Parathyroid adenoma (tissue), 2 donors: ENCODE results near the gene UGT1A8.

Experiments
- H2AFZ ChIP-seq: fragments of 300-600 bp; sonication (generic); one replicate; pipeline ENCODE4 v1.7.0; 2017; ENCODE audit warnings: antibody characterized with exemption, mild to moderate bottlenecking
- H3K27ac ChIP-seq: fragments of 300-600 bp; sonication (generic); one replicate; pipeline ENCODE4 v1.7.0; 2017
- H3K27me3 ChIP-seq: fragments of 300-600 bp; sonication (generic); one replicate; pipeline ENCODE4 v1.7.0; 2017; ENCODE audit warnings: low read length; ENCODE audit not compliant: control insufficient read depth, insufficient read depth
- H3K36me3 ChIP-seq: fragments of 300-600 bp; sonication (generic); one replicate; pipeline ENCODE4 v1.7.0; 2017; ENCODE audit warnings: low read length; ENCODE audit not compliant: control insufficient read depth, insufficient read depth
- H3K4me1 ChIP-seq: fragments of 300-600 bp; sonication (generic); one replicate; pipeline ENCODE4 v1.7.0; 2017; ENCODE audit warnings: control low read depth
- H3K4me2 ChIP-seq: fragments of 300-600 bp; sonication (generic); one replicate; pipeline ENCODE4 v1.7.0; 2017; ENCODE audit warnings: low read length
- H3K4me3 ChIP-seq: fragments of 300-600 bp; sonication (generic); one replicate; pipeline ENCODE4 v1.7.0; 2017; ENCODE audit warnings: low read depth, low read length
- H3K79me2 ChIP-seq: fragments of 300-600 bp; sonication (generic); one replicate; pipeline ENCODE4 v1.7.0; 2017; ENCODE audit warnings: control low read depth
- H3K9ac ChIP-seq: fragments of 300-600 bp; sonication (generic); one replicate; pipeline ENCODE4 v1.7.0; 2017; ENCODE audit warnings: mild to moderate bottlenecking
- H3K9me3 ChIP-seq: fragments of 300-600 bp; sonication (generic); one replicate; pipeline ENCODE4 v1.7.0; 2017; ENCODE audit warnings: low read length; ENCODE audit not compliant: control insufficient read depth
- CTCF ChIP-seq: fragments of 300-600 bp; sonication (generic); IDR thresholded peaks from one replicate; pipeline ENCODE4 v1.7.0; 2017; ENCODE audit warnings: antibody characterized with exemption, mild to moderate bottlenecking
- donor health status: primary hyperparathyroidism.

UGT1A8 gene

DNA sequence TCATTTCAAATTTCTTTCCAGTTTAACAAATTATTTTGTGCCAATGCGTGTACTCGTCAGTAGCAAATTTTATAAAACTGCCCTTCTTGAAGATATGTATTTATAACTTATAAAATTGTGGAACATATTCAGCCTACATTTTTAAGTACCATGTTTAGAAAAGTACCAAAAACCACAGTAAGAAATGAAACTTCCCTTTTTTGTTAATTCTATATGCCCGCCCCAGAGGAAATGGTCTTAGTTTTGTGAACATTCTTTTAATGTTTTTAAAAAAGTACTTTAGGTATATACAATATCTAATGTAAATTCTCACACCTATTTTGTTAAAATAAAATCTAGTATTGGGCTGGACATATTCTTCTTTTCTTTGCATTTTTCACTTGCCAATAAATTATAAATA lies 55.5 kb downstream of the UGT1A8 start:
- Histone ChIP-seq H3K36me3 (no peaks in the 10 kb centered on the region), H2AFZ (no peak overlapping the region), H3K4me2 (no peak overlapping the region), H3K9ac (no peak overlapping the region), H3K9me3 (no peaks in the 10 kb centered on the region), H3K4me1 (no peaks in the 10 kb centered on the region), H3K79me2 (no peaks in the 10 kb centered on the region), H3K27me3 (no peaks in the 10 kb centered on the region), H3K27ac (no peak overlapping the region), H3K4me3 (no peak overlapping the region)
- TF ChIP-seq CTCF, result no peak

- Histone ChIP-seq H3K4me2 (no peak overlapping the region), H3K9ac (no peak overlapping the region), H3K9me3 (no peaks in the 10 kb centered on the region), H3K4me3 (no peak overlapping the region), H3K79me2 (no peaks in the 10 kb centered on the region), H3K36me3 (no peaks in the 10 kb centered on the region), H3K4me1 (no peaks in the 10 kb centered on the region), H3K27me3 (no peaks in the 10 kb centered on the region), H2AFZ (no peak overlapping the region), H3K27ac (no peak overlapping the region)
- TF ChIP-seq CTCF, result no peak
Measured at GRCh38 chr2:233673896-233674295, 56.5 kb downstream of the UGT1A8 start.

DNA sequence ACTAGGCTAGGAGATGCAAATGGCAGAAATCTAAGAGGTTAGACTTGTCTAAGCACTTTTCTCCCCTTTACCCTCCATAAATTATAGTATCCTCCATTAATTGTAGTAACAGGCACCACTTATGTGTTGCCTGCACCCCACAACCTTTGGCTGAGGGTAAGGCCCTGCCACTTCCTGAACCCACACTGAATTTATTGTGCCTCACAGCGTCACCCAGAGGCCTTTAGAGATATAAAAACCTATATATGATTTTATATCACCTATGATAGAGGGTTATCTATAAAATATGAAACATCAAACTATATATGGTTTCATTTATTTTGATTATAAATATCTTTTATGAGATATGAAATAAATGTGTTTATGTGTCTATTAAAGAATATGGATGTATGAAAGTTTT lies 56.9 kb downstream of the UGT1A8 start:
- H3K27ac ChIP-seq, result no peak overlapping the region
- no peak overlapping the region for H3K4me3 ChIP-seq
- no peaks in the 10 kb centered on the region for H3K9me3 ChIP-seq
- TF ChIP-seq CTCF, result no peak
- no peak overlapping the region for H3K9ac ChIP-seq
- H3K36me3 ChIP-seq, result no peaks in the 10 kb centered on the region
- no peak overlapping the region for H2AFZ ChIP-seq
- H3K79me2 ChIP-seq, result no peaks in the 10 kb centered on the region
- no peaks in the 10 kb centered on the region for H3K4me1 ChIP-seq
- H3K27me3 ChIP-seq, result no peaks in the 10 kb centered on the region
- H3K4me2 ChIP-seq, result no peak overlapping the region

DNA sequence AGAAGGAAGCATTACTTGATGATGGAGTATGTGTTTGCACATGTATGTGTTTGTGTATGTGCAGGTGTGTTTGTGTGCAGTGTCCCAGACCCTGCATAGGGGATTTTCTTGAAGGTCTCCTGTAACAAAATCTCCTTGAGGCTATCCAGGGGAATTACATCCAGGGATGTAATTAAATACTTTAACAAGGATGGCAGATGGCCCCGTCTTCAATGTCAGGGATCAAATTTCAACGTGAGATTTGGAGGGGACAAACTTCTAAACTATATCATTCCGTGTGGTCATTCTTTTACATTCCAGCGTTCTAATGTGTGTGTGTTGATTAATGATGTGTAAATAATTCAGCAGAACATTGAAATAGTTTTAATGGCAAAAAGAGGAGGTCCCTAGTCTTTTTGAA lies 57.6 kb downstream of the UGT1A8 start:
- H3K79me2 ChIP-seq, result no peaks in the 10 kb centered on the region
- H3K36me3 ChIP-seq, result no peaks in the 10 kb centered on the region
- no peak overlapping the region for H3K27ac ChIP-seq
- H3K9ac ChIP-seq, result no peak overlapping the region
- no peak overlapping the region for H2AFZ ChIP-seq
- TF ChIP-seq CTCF, result no peak
- no peak overlapping the region for H3K4me2 ChIP-seq
- no peaks in the 10 kb centered on the region for H3K4me1 ChIP-seq
- no peak overlapping the region for H3K4me3 ChIP-seq
- H3K9me3 ChIP-seq, result no peaks in the 10 kb centered on the region
- H3K27me3 ChIP-seq, result no peaks in the 10 kb centered on the region

GRCh38 chr2:233676046-233676445 lies 58.6 kb downstream of the UGT1A8 start:
- H3K36me3 ChIP-seq, result no peaks in the 10 kb centered on the region
- H3K27me3 ChIP-seq, result no peaks in the 10 kb centered on the region
- H3K9ac ChIP-seq, result no peak overlapping the region
- H2AFZ ChIP-seq, result no peak overlapping the region
- no peak for TF ChIP-seq CTCF
- H3K79me2 ChIP-seq, result no peaks in the 10 kb centered on the region
- H3K4me2 ChIP-seq, result no peak overlapping the region
- no peak overlapping the region for H3K27ac ChIP-seq
- no peaks in the 10 kb centered on the region for H3K4me1 ChIP-seq
- H3K4me3 ChIP-seq, result no peak overlapping the region
- no peaks in the 10 kb centered on the region for H3K9me3 ChIP-seq
